Stimulated activated CD8-positive, alpha-beta memory T cell treated with anti-CD3 and anti-CD28 coated beads, Interleukin-7, amount 100 ng/mL, for 24 hours (primary cell): ENCODE data around the gene PCDHGB1.
"Not testable (repeated sequence)": the region's sequence is repeated elsewhere in the genome, so short reads cannot be mapped to it uniquely, and the experiment has no call there.

Source experiments
- DNase-seq: peaks from one replicate; pipeline ENCODE4 v3.0.0-alpha.2; 2020; ENCODE audit warnings: low read depth

Gene PCDHGB1

GRCh38 chr5:141349917-141350619 is at the start of gene PCDHGB1:
PCDHGB1 (plus strand) TSS chr5:141350099; CDS start chr5:141350261, 162 bp downstream.
- DNase-seq = no peak

GRCh38 chr5:141303756-141304155 is 46.1 kb upstream of the PCDHGB1 start, which contains the start of gene SLC25A2:
SLC25A2 (minus strand) TSS chr5:141304049; CDS start chr5:141303865, 184 bp downstream.
- no peak for DNase-seq

DNA sequence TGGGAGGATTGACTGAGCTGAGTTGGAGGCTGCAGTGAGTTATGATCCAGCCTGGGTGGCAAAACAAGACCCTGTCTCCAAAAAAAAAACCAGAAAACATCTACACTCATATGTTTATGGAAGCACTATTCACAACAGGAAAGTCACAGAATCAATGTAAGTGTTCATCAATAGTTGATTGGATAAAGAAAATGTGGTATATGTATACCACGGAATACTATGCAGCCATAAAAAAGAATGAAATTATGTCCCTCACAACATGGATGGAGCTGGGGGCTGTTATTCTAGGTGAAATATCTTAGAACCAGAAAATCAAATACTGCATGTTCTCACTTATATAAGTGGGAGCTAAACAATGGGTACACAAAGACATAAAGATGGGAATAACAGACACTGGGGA is 43.3 kb upstream of the PCDHGB1 start:
- DNase-seq = no peak

DNA sequence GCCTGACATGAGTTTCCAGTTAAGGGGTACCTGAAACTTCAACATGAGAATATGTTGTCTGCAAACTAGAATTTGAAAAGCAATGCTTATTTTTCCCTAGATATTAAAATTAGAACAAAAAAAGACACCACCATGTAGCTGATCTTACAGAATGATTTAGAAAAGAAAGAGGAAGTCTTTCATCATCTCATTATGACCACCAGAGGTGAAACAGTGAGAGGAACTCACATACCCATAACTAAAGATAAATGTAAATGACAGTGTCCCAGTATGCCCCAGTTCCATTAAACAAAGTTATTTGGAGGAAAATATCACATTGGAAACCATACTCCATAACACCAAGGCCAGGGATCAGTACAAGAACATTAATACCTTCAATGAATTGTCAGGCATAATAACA is 36.2 kb upstream of the PCDHGB1 start:
- no peak for DNase-seq

GRCh38 chr5:141316963-141317362 is 32.9 kb upstream of the PCDHGB1 start:
- DNase-seq = not testable (repeated sequence)

DNA sequence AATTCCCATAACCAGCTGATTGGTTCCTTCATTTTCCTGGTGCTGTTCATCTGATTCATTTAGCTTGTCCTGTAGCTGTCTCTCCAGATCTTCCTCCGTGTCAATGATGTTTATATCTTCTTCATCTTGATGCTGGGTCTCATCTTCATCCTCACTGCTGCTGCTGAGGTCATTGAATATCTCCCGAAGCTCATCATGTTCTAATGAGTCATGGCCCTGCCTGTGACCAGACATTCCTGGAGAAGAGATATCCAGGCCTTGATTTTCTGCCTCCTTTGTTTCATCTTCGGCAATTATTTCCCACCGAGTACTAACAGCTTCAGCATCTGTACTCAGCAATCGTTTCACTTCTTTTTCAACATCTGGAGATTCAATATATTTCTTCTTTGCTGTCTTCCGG is 30.7 kb upstream of the PCDHGB1 start:
- no peak for DNase-seq

DNA sequence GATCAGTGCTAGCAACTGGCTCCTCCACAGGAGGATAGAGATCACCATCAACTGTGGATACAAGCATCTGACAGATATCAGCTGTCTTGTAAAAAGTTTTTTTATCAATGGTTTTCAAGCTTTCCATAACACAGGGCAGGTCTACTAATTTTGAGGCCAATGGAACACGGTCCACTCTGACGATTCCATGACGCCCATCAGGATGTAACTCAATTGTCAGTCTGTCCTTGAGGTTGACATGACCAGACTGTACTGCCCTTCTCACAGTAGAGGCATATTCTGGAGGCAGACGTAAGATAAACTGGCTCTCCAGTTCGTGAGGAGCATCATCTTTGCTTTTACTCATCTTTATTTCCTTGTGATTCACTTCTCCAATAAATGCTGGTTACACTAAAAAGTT is 30.2 kb upstream of the PCDHGB1 start:
- DNase-seq = no peak

DNA sequence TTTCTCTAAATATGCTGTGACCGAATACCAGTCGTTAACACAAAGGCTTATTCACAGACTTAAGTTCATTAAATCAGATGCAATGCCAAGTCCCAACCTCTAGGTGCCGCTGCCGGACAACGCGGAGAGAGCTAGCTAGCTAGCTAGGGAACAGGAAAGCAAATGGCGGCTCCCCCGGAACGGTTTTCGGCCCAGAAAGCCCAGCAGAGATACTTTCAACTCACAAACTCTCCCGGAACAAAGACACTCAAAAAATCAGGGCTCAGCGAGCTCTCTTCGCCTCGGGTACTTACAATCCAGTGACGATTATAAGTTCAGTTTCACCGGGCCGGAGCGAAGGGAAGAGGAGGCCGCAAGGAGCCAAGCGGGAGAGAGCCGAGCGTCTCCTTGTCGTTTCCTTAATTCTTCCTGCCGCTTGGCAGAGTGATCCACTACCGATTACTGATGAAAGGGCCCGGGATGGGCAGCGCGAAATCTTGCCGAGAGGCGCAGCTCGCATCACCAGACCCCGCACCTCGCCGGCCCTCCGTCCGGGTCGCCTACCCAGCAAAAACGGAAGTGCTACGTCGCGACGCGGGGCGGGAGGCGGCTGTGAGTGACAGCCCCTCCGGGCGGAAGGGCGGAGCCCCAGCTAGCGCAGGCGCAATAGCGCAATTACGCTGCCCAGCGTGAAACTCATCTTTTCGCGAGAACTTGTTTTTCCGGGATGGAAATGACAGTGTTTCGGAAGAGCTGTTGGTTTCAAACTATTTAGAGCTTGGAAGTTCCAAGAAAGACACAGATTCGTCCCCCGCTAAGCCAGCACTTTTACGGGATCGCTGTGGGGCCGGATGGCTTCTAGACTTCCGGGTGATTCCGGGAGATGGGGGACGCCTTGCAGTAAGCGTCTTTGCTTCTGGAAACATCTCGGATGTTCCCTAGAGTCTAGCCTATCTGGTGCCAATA is 29.4 kb upstream of the PCDHGB1 start, which contains the start of gene TAF7:
Gene TAF7 (minus strand): TSS at position 560 of the 945 bp plus-strand sequence. CDS start 740 bp downstream, outside the sequence.
- peak; percentile 80 for DNase-seq

- DNase-seq = no peak
These were observed 27.6 kb upstream of the PCDHGB1 start for GRCh38 chr5:141322261-141322660.

DNA sequence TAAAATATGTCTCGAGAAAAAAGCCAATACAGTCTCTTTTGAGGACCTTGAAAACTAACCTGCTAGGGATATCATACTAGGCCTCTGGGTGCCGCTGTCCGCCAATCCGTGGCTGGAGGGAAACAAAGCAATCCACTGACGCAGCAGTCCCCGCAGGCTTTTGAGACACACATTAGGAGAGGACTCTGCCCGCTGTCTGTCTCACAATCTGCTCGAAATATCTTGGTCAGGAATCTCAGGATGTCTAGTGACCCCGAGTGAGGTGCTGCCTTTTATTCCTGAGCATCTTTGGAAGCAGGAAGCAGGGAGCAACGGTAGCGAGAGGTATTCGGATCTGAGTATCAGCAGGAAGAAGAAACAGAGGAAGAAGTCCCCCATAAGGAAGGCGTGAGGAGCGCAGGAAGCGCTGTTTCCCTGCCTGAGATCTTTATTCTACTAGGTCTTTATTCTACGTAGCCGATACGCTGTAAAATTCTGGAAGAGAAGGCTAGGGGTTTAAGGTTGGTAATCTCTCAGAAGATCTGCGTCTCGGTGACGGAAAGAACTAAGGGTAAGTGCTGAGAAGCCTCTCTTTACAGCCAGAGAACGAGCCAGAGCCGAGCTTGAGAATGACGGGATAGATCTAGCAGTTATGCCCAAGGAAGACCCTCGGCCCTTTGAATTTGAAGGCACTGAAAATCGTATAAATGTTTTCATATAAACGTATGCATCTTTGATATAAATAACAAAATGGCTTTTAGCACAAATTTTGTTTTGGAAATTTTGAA is 23.6 kb upstream of the PCDHGB1 start:
- peak; percentile 52 for DNase-seq

DNA sequence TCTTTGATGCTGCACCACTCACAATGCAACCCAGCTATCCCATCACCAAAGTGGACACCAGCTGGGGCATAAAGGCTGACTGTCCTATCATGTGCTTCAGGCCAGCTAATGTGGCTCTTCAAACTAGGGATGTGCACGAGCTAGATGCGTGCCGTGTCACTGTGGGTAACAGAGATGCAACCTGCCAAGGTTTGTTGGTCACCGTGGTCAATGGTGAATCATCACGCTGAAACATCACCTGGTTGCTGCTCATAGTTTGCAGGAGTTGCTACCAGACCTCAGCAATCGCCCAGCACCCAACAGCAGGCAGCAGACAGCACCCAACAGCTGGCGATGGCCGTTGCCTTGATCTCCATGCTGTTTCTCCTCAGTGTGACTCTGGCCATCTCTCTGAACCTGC is 21.7 kb upstream of the PCDHGB1 start:
- no peak for DNase-seq

DNA sequence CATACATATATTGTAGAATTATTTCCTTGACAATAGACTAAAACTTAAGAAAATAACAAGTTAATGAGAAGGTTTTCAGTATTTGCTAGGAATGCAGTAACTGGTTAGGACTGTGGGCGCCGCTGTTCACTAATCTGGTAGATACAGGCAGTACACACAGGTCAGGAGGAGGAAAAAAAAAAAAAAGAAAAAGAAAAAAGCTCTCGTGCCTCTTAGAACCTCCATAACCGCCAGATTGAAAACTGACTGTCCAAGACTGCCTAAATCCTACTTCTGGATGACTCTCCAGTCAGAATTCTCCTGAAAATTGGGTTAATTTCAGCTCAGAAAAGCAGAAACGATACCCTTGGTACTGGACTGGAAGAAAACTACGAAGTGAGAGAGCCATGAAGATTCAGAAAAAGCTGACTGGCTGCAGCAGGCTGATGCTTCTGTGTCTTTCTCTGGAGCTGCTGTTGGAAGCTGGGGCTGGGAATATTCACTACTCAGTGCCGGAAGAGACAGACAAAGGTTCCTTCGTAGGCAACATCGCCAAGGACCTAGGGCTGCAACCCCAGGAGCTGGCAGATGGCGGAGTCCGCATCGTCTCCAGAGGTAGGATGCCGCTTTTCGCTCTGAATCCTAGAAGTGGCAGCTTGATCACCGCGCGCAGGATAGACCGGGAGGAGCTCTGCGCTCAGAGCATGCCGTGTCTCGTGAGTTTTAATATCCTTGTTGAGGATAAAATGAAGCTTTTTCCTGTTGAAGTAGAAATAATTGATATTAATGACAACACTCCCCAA is 19.4 kb upstream of the PCDHGB1 start, which contains the start of gene PCDHGA1:
Gene PCDHGA1 (plus strand): TSS at position 216 of the 782 bp plus-strand sequence.
- DNase-seq = no peak

- not testable (repeated sequence) for DNase-seq
These were observed 17.3 kb upstream of the PCDHGB1 start for GRCh38 chr5:141332571-141332970.

DNA sequence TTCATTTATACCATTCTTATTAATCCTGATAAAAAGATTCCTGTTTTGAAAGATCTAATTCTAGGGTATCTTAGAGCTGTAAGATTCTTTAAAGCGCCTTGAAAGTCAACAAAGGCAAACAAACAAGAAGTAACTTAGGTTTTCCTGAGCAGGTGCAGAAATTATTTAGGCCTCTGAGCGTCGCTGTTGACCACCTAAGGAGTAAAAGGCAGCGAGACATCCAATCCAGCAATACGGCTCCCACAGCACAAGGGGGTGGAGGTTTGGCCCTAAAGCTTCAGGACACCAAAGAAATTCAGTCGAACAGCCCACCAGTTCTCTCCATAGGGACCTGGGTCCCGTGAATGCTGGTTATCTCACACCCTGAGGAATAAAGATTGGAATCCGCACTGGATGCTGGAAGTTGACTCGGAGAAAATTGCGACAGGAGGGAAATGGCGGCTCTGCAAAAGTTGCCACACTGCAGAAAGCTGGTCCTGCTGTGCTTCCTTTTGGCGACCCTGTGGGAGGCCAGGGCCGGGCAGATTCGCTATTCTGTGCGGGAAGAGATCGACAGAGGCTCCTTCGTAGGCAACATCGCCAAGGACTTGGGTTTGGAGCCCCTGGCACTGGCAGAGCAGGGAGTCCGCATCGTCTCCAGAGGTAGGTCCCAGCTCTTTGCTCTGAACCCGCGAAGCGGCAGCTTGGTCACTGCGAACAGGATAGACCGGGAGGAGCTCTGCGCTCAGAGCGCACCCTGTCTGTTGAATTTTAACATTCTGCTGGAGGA is 11.2 kb upstream of the PCDHGB1 start, which contains the start of gene PCDHGA2:
Gene PCDHGA2 (plus strand): TSS at position 223 of the 769 bp plus-strand sequence.
- DNase-seq = no peak

DNA sequence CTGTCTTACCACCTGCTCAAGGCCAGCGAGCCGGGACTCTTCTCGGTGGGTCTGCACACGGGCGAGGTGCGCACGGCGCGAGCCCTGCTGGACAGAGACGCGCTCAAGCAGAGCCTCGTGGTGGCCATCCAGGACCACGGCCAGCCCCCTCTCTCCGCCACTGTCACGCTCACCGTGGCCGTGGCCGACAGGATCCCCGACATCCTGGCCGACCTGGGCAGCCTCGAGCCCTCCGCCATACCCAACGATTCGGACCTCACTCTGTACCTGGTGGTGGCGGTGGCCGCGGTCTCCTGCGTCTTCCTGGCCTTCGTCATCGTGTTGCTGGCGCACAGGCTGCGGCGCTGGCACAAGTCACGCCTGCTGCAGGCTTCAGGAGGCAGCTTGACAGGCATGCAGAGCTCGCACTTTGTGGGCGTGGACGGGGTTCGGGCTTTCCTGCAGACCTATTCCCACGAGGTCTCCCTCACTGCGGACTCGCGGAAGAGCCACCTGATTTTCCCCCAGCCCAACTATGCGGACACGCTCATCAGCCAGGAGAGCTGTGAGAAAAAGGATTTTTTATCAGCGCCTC is 9.0 kb upstream of the PCDHGB1 start:
- not testable (repeated sequence) for DNase-seq

DNA sequence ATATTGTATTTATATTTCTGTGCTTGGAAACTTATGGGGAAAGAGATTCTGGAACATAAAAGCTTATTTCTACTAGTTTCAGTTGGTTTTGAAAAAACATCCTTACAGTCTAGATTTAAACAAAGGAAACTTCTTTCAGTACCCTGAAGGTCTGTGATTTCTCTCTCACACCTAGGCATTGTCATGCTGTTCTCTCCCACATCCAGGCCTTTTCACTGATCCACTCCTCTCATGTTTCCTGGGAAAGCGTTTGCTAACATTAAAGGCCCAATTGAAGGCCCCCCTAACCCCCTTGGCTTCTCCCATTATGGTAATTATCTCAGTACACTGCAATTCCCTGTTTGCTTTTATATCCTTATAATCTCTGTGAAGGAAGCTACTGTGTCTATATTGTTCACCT is 7.1 kb upstream of the PCDHGB1 start:
- no peak for DNase-seq

DNA sequence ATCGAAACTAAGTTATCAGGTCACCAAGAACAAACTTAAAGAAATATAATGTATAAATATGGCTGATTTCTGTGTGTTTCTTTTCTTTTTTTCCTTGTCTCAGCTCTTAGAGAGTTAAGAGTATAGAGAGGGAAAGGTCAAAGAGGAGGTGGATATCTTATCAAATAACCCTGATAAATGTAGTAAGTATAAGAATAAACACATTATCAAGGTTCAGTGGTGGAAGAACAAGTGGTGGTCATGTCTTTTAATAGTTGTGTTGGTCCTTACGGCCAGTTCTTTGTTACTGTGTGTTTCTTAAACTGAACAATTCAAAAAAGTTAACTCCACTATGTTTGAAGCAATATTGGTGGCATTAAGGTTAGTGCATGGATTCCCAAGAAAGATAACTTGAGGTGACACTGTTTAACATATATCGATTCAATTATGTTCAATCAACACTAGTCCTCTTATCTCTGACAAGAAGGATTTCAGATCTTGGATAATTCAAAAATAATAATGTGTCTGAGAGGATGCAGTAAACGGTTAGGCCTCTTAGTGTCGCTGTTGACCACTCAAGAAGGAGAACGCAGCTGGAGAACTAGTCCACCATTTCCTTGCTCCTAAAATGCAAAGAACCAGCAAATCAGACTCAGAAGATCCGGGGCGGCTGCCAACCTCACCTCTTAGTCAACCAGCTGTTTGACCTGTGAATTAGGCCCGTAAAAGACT is 6.5 kb upstream of the PCDHGB1 start, which contains the start of gene PCDHGA3:
Gene PCDHGA3 (plus strand): TSS at position 588 of the 711 bp plus-strand sequence. CDS start 205 bp downstream, outside the sequence.
- DNase-seq = no peak

DNA sequence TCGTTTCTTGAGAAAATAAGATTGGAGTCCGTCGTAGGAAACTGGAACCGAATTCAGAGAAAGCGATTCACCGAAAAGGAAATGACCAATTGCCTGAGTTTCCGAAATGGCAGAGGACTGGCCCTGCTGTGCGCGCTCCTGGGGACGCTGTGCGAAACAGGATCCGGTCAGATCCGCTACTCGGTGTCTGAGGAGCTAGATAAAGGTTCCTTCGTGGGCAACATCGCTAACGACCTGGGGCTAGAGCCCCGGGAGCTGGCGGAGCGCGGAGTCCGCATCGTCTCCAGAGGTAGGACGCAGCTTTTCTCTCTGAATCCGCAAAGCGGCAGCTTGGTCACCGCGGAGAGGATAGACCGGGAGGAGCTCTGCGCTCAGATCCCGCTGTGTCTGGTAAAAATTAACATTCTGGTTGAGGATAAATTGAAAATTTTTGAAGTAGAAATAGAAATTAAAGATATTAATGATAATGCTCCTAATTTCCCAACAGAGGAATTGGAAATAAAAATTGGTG is 5.9 kb upstream of the PCDHGB1 start:
- no peak for DNase-seq

DNA sequence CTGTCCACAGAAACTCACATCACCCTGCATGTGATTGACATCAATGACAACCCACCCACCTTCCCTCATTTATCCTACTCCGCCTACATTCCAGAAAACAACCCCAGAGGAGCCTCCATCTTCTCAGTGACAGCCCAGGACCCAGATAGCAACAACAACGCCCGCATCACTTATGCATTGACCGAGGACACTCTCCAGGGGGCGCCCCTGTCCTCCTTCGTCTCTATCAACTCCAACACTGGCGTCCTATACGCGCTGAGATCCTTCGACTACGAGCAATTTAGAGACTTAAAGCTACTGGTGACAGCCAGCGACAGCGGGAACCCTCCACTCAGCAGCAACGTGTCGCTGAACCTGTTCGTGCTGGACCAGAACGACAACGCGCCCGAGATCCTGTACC is 4.6 kb upstream of the PCDHGB1 start:
- no peak for DNase-seq
